IMR-90 (cell line): ENCODE data around the gene FAM98C. TPM values are rescaled to one million over a fixed set of nuclear protein-coding genes. Genes with fewer than 3 reads are reported as not detected.

Source experiments
- ATAC-seq: fragments of 200-7000 bp; cut with Tn5 transposase; 2 replicates; pipeline ENCODE4 v1.9.1; 2020; ENCODE audit warnings: low read depth, mild to moderate bottlenecking, moderate library complexity
- BruUV-seq: library from RNA; stranded (reverse); fragments of 400-500 nt; replicated peaks from 2 replicates; lab custom pipeline; 2021; lab: Mats Ljungman, UMichigan
- CTCF ChIA-PET: fragments of 300-600 bp; formaldehyde crosslinking; extraction: SDS; loops from one replicate; lab custom pipeline; 2021; ENCODE audit warnings: antibody characterized with exemption; lab: Yijun Ruan, JAX
- POLR2A ChIA-PET: fragments of 300-600 bp; sonication (Branson Sonifier 250); formaldehyde crosslinking; loops from one replicate; lab custom pipeline; 2022; ENCODE audit warnings: antibody characterized with exemption; ENCODE audit not compliant: unreplicated experiment; lab: Charles Lee
- DNase-seq: peaks from one replicate; pipeline ENCODE4 v3.0.0; 2013
- H2AFZ ChIP-seq: replicated peaks from 2 replicates; pipeline ENCODE3; 2013; ENCODE audit warnings: low read length, mild to moderate bottlenecking; ENCODE audit not compliant: poor library complexity
- H2AK5ac ChIP-seq: 2 replicates; pipeline ENCODE4 v1.6.1; 2013; ENCODE audit warnings: low read depth, low read length, inconsistent platforms
- H2AK9ac ChIP-seq: replicated peaks from 2 replicates; pipeline ENCODE3; 2013; ENCODE audit warnings: mild to moderate bottlenecking, low read depth, low read length, moderate library complexity; ENCODE audit not compliant: poor library complexity
- H2BK120ac ChIP-seq: 2 replicates; pipeline ENCODE4 v1.6.1; 2013; ENCODE audit warnings: low read depth, low read length, inconsistent platforms
- H2BK15ac ChIP-seq: 3 replicates; pipeline ENCODE4 v1.6.1; 2013; ENCODE audit warnings: low read depth, low read length, inconsistent platforms
- H2BK20ac ChIP-seq: 2 replicates; pipeline ENCODE4 v1.6.1; 2013; ENCODE audit warnings: low read depth, mild to moderate bottlenecking, inconsistent platforms, low read length, moderate library complexity
- H2BK5ac ChIP-seq: 2 replicates; pipeline ENCODE4 v1.6.1; 2013; ENCODE audit warnings: mild to moderate bottlenecking, low read depth, low read length, inconsistent platforms; ENCODE audit not compliant: poor library complexity, severe bottlenecking
- H3K14ac ChIP-seq: replicated peaks from 2 replicates; pipeline ENCODE4 v1.6.1; 2013; ENCODE audit warnings: low read depth, low read length, inconsistent platforms
- H3K18ac ChIP-seq: 2 replicates; pipeline ENCODE4 v1.6.1; 2013; ENCODE audit warnings: low read depth, low read length, control low read depth
- H3K23ac ChIP-seq: 2 replicates; pipeline ENCODE4 v1.6.1; 2013; ENCODE audit warnings: low read depth, low read length, inconsistent platforms
- H3K27ac ChIP-seq: 2 replicates; pipeline ENCODE4 v1.5.1; 2013; ENCODE audit warnings: mild to moderate bottlenecking, control low read depth, low read length; ENCODE audit not compliant: insufficient read depth
- H3K27me3 ChIP-seq: 2 replicates; pipeline ENCODE4 v1.6.1; 2013; ENCODE audit warnings: low read length; ENCODE audit not compliant: control insufficient read depth, insufficient read depth
- H3K36me3 ChIP-seq: 2 replicates; pipeline ENCODE4 v1.6.1; 2013; ENCODE audit warnings: low read length, mixed read lengths; ENCODE audit not compliant: control insufficient read depth, insufficient read depth
- H3K4ac ChIP-seq: 2 replicates; pipeline ENCODE4 v1.6.1; 2013; ENCODE audit warnings: low read depth, low read length, inconsistent platforms
- H3K4me1 ChIP-seq: 2 replicates; pipeline ENCODE4 v1.6.1; 2013; ENCODE audit warnings: low read length, mixed read lengths; ENCODE audit not compliant: control insufficient read depth, insufficient read depth
- H3K4me2 ChIP-seq: 2 replicates; pipeline ENCODE4 v1.6.1; 2013; ENCODE audit warnings: low read depth, mild to moderate bottlenecking, control low read depth, low read length, moderate library complexity
- H3K4me3 ChIP-seq: 2 replicates; pipeline ENCODE4 v1.5.1; 2013; ENCODE audit warnings: low read depth, mild to moderate bottlenecking, control low read depth, low read length, moderate library complexity; ENCODE audit not compliant: insufficient read depth
- H3K56ac ChIP-seq: 2 replicates; pipeline ENCODE4 v1.6.1; 2013; ENCODE audit warnings: low read length, inconsistent platforms; ENCODE audit not compliant: insufficient read depth; ENCODE audit errors: extremely low read depth
- H3K79me1 ChIP-seq, 2 experiments: 2 replicates each; pipeline ENCODE4 v1.6.1; 2013; ENCODE audit warnings: low read length in 2 of 2, inconsistent platforms in 1 of 2, low read depth in 1 of 2
- H3K9ac ChIP-seq: 2 replicates; pipeline ENCODE4 v1.6.1; 2013; ENCODE audit warnings: low read depth, low read length, control low read depth
- H3K9me1 ChIP-seq: 2 replicates; pipeline ENCODE4 v1.6.1; 2013; ENCODE audit warnings: low read length, inconsistent platforms; ENCODE audit not compliant: insufficient read depth
- H3K9me3 ChIP-seq: 2 replicates; pipeline ENCODE4 v1.6.1; 2013; ENCODE audit warnings: low read length; ENCODE audit not compliant: control insufficient read depth, insufficient read depth
- H4K20me1 ChIP-seq: 2 replicates; pipeline ENCODE4 v1.6.1; 2013; ENCODE audit warnings: low read length, inconsistent platforms; ENCODE audit not compliant: insufficient read depth
- H4K5ac ChIP-seq: 2 replicates; pipeline ENCODE4 v1.6.1; 2013; ENCODE audit warnings: mild to moderate bottlenecking, low read depth, low read length, control low read depth
- H4K8ac ChIP-seq, 2 experiments: 2 replicates each; pipeline ENCODE4 v1.6.1; 2013; ENCODE audit warnings: low read depth in 2 of 2, low read length in 2 of 2, control low read depth in 1 of 2, inconsistent platforms in 1 of 2
- H4K91ac ChIP-seq: 2 replicates; pipeline ENCODE4 v1.6.1; 2013; ENCODE audit warnings: low read depth, low read length, inconsistent platforms; ENCODE audit not compliant: insufficient read depth
- CEBPB ChIP-seq: IDR thresholded peaks from 2 replicates; pipeline ENCODE4 v1.6.1; 2012; ENCODE audit warnings: low read depth, low read length, improper control_type of control experiment
- CHD1 ChIP-seq: IDR thresholded peaks from 2 replicates; pipeline ENCODE4 v1.6.1; 2012; ENCODE audit warnings: low read depth, low read length, improper control_type of control experiment
- FOS ChIP-seq: fragments of 150-350 bp; IDR thresholded peaks from 2 replicates; pipeline ENCODE4 v1.6.1; 2016; ENCODE audit warnings: low read depth, low read length
- MAFK ChIP-seq: IDR thresholded peaks from 2 replicates; pipeline ENCODE4 v1.6.1; 2012; ENCODE audit warnings: low read depth, low read length, improper control_type of control experiment
- MXI1 ChIP-seq: IDR thresholded peaks from 2 replicates; pipeline ENCODE4 v1.6.1; 2012; ENCODE audit warnings: low read depth, mild to moderate bottlenecking, low read length, moderate library complexity, borderline replicate concordance
- NFE2L2 ChIP-seq: fragments of 150-350 bp; IDR thresholded peaks from 2 replicates; pipeline ENCODE4 v1.6.1; 2016; ENCODE audit warnings: low read depth, mild to moderate bottlenecking, low read length
- POLR2A ChIP-seq: IDR thresholded peaks from 2 replicates; pipeline ENCODE4 v1.6.1; 2012; ENCODE audit warnings: mild to moderate bottlenecking, low read depth, low read length
- RAD21 ChIP-seq: IDR thresholded peaks from 2 replicates; pipeline ENCODE4 v1.6.1; 2012; ENCODE audit warnings: low read length, improper control_type of control experiment
- RCOR1 ChIP-seq: IDR thresholded peaks from 2 replicates; pipeline ENCODE4 v1.6.1; 2012; ENCODE audit warnings: mild to moderate bottlenecking, low read length, improper control_type of control experiment; ENCODE audit not compliant: insufficient replicate concordance
- RFX5 ChIP-seq: IDR thresholded peaks from 2 replicates; pipeline ENCODE4 v1.8.0; 2012; ENCODE audit warnings: low read depth, mild to moderate bottlenecking, low read length, moderate library complexity
- WGBS, 2 experiments: methylation state at CpG; one replicate each; pipeline versions ENCODE4 v1.1.5 to v1.1.7; 2013; ENCODE audit warnings: missing lambda C conversion rate in 2 of 2; ENCODE audit not compliant: insufficient read length in 1 of 2; ENCODE audit errors: extremely low coverage in 2 of 2; 5-methylcytosine and 5-hydroxymethylcytosine counted together
- dilution Hi-C: fragments of 300-500 bp; cut with HindIII; formaldehyde crosslinking; loops from one replicate; pipeline ENCODE4 v1.14.3; 2018; ENCODE audit warnings: low sequenced_read_pairs; ENCODE audit not compliant: unreplicated experiment
- in situ Hi-C: fragments of 300-500 bp; cut with MboI; formaldehyde crosslinking; loops from 3 replicates; pipeline ENCODE4 v1.14.3; 2019; ENCODE audit warnings: low sequenced_read_pairs, inconsistent platforms, mixed read lengths
- intact Hi-C: fragments of 100-400 bp; cut with micrococcal nuclease; formaldehyde crosslinking; loops from 2 replicates; pipeline ENCODE4 v1.10.0; 2022
- polyA plus RNA-seq, 3 experiments: library from polyadenylated mRNA; depleted of rRNA; stranded (reverse); fragments of >200 nt; gene quantifications; 2 replicates each; pipeline ENCODE4 v1.2.3, GENCODE V29; 2012; ENCODE audit warnings: low replicate concordance in 1 of 3
- total RNA-seq: library from RNA; depleted of rRNA; stranded (reverse); fragments of >200 nt; gene quantifications from 2 replicates; pipeline ENCODE4 v1.2.3, GENCODE V29; 2012
- TF ChIP-seq, protein P1 (sequence below): conservative IDR thresholded peaks from 2 replicates; pipeline ENCODE4 v1.5.1; 2012; ENCODE audit warnings: mild to moderate bottlenecking, low read depth, low read length, improper control_type of control experiment
- TF ChIP-seq, protein P2 (sequence below): fragments of 150-350 bp; IDR thresholded peaks from 2 replicates; pipeline ENCODE4 v1.6.1; 2016; ENCODE audit warnings: low read depth, mild to moderate bottlenecking, low read length, moderate library complexity, borderline replicate concordance
- TF ChIP-seq, protein P3 (sequence below): fragments of 150-350 bp; IDR thresholded peaks from 2 replicates; pipeline ENCODE4 v1.6.1; 2017; ENCODE audit warnings: mild to moderate bottlenecking, antibody characterized with exemption, low read length, low read depth

FAM98C gene
- total and polyA plus RNA-seq, 2 of the 4 experiments (the other 2 are of a cell fraction): 3.6 to 17.9 TPM

DNA sequence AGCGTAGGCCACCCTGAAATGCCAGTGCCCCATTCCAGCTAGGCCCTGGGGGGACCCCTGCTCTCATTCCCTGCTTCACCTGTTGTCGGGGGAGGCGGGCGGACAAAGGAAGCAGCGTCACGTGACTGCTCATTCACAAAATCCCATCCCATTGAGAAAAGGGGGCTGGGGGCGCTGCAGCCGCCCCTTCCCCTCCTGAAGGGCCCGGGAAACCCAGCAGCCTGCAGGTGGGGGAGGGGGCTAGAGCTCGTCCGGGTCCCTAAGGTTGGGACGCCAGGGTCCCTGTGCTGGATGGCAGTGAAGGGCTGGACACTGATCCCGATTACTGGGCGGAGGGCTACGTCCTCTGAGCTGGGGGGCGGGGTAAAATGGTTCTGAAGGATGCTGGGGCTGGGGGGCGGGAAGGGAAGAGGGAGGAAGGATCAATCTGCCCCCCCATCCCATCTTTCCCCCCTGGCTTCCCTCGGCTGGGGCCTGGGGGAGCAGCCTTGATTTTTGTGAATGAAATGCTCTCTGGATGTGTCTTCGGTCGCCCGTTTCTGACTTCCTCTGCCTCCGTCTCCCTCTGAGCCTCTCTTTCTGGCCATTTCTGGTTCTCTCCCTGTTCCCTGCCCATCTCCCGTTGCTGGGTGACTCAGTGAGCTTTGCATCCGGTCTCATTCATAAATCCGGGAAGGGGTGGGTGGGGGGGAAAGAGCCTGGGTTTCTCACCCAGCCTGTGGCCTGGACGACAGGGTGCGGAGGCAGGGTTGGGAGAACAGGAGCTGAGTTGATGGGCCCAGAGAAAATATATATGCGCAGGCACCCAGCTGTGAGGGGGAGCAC lies 13.6 kb upstream of the FAM98C start:
- DNase-seq (peak; percentile 82), ATAC-seq (peak; percentile 4)
- Histone ChIP-seq H3K27ac (peak overlapping the region; percentile 90), H3K79me1 (peaks cover 11 to 46% of the 10 kb centered on the region in 2 experiments; a peak in 3 of 4 replicates), H2BK15ac (peak overlapping the region; percentile 93; the same call in 2 of the 3 replicates), H4K8ac (peak overlapping the region; percentile 90 to 96), H4K5ac (peak overlapping the region; percentile 13), H2AFZ (peak overlapping the region; percentile 90), H4K20me1 (peaks cover 8% of the 10 kb centered on the region), H3K23ac (peak overlapping the region; percentile 90), H3K4ac (peak overlapping the region; percentile 97), H2BK120ac (peak overlapping the region; percentile 89), H3K56ac (peak overlapping the region; percentile 86), H2AK9ac (peak overlapping the region; percentile 100), H2AK5ac (peak overlapping the region; percentile 100), H2BK20ac (peak overlapping the region; percentile 92; the same call in 1 of the 2 replicates), H3K18ac (peak overlapping the region; percentile 42; the same call in 1 of the 2 replicates), H3K4me2 (peak overlapping the region; percentile 96), H3K9ac (peak overlapping the region; percentile 83), H3K4me1 (peaks cover 4% of the 10 kb centered on the region), H3K27me3 (no peaks in the 10 kb centered on the region), H3K14ac (peak overlapping the region; percentile 95), H3K9me1 (peaks cover 7% of the 10 kb centered on the region), H3K9me3 (no peaks in the 10 kb centered on the region), H4K91ac (peak overlapping the region; percentile 96), H3K36me3 (peaks cover 19% of the 10 kb centered on the region), H2BK5ac (peak overlapping the region; percentile 84), H3K4me3 (peak overlapping the region; percentile 67)
- intact Hi-C loops: loop anchor here (2.0 to 5.0 kb wide), 2 partner anchors 15 to 157 kb away; partner anchors contain the start of gene PSMD8
- ChIA-PET POLR2A (interaction anchor here (0.5 to 2.4 kb wide), 5 partner anchors 14 to 947 kb away, joined by 3 to 12 read pairs (median 3); partner anchors contain the start of genes FAM98C and PSMD8), CTCF (interaction anchor here (1.0 kb wide), 1 partner anchor 14 kb away, joined by 5 read pairs; the partner anchor contains the start of gene FAM98C)
- in situ Hi-C loops: no loop called here
- 11% methylated on average over 3 of the region's 28 CpGs; no CpG with 5 or more reads in 1 of the 2 experiments for WGBS, 2 experiments
- dilution Hi-C loops: no loop called here
- BruUV-seq: no TSS peak
- TF ChIP-seq, protein P1, sequence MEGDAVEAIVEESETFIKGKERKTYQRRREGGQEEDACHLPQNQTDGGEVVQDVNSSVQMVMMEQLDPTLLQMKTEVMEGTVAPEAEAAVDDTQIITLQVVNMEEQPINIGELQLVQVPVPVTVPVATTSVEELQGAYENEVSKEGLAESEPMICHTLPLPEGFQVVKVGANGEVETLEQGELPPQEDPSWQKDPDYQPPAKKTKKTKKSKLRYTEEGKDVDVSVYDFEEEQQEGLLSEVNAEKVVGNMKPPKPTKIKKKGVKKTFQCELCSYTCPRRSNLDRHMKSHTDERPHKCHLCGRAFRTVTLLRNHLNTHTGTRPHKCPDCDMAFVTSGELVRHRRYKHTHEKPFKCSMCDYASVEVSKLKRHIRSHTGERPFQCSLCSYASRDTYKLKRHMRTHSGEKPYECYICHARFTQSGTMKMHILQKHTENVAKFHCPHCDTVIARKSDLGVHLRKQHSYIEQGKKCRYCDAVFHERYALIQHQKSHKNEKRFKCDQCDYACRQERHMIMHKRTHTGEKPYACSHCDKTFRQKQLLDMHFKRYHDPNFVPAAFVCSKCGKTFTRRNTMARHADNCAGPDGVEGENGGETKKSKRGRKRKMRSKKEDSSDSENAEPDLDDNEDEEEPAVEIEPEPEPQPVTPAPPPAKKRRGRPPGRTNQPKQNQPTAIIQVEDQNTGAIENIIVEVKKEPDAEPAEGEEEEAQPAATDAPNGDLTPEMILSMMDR: no peak
- TF ChIP-seq CEBPB (no peak), RFX5 (no peak), FOS (0 out of 2 replicates have a peak, but pooled peaks have one; percentile 2), CHD1 (no peak), POLR2A (peak; percentile 82), RAD21 (no peak), MAFK (no peak), RCOR1 (no peak), MXI1 (no peak), NFE2L2 (no peak)
- TF ChIP-seq, protein P2, sequence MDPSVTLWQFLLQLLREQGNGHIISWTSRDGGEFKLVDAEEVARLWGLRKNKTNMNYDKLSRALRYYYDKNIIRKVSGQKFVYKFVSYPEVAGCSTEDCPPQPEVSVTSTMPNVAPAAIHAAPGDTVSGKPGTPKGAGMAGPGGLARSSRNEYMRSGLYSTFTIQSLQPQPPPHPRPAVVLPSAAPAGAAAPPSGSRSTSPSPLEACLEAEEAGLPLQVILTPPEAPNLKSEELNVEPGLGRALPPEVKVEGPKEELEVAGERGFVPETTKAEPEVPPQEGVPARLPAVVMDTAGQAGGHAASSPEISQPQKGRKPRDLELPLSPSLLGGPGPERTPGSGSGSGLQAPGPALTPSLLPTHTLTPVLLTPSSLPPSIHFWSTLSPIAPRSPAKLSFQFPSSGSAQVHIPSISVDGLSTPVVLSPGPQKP: no peak
- TF ChIP-seq, protein P3, sequence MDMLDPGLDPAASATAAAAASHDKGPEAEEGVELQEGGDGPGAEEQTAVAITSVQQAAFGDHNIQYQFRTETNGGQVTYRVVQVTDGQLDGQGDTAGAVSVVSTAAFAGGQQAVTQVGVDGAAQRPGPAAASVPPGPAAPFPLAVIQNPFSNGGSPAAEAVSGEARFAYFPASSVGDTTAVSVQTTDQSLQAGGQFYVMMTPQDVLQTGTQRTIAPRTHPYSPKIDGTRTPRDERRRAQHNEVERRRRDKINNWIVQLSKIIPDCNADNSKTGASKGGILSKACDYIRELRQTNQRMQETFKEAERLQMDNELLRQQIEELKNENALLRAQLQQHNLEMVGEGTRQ: peak; percentile 75
